Skeletal muscle cell (primary cell): Measurements from ENCODE around the gene HPN.

Source experiments
- DNase-seq: peaks from one replicate; pipeline ENCODE4 v3.0.0-alpha.2; 2010; ENCODE audit warnings: low read depth
- H3K4me3 ChIP-seq: 2 replicates; pipeline ENCODE4 v1.5.1; 2011; ENCODE audit warnings: low read depth, mild to moderate bottlenecking, control low read depth, low read length, moderate library complexity

HPN gene

GRCh38 chr19:35075202-35076025 lies 33.9 kb downstream of the HPN start:
- H3K4me3 ChIP-seq, result no peak overlapping the region
- no peak for DNase-seq

GRCh38 chr19:35076026-35076370 lies 34.5 kb downstream of the HPN start:
- DNase-seq, result no peak
- no peak overlapping the region for H3K4me3 ChIP-seq

DNA sequence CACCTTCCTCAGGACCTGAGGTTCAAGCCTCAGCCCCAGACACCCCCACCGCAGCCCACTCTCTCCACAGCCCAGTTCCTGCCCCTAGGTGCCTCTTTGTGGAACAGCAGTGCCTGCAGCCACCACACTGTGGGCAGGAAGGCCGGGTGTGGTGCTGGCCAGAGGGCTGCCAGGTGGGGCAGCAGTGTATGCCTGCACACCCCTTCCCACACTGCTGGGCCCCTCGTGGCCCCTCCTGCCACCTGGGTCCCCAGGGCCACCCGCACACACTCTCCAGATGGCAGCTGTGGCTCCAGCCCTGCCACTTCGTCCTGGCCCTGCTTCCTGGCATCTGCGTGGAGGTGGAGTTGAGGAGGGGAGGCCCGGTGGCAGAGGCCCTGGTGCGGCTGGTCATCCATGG lies 35.1 kb downstream of the HPN start:
- no peak overlapping the region for H3K4me3 ChIP-seq
- DNase-seq, result no peak

GRCh38 chr19:35077411-35078223 lies 36.1 kb downstream of the HPN start:
- no peak for DNase-seq
- no peak overlapping the region for H3K4me3 ChIP-seq

- DNase-seq, result no peak
- H3K4me3 ChIP-seq, result no peak overlapping the region
Observed at GRCh38 chr19:35079826-35080225, 38.3 kb downstream of the HPN start.

GRCh38 chr19:35080613-35081170 lies 39.2 kb downstream of the HPN start:
- H3K4me3 ChIP-seq, result no peak overlapping the region
- DNase-seq, result no peak

DNA sequence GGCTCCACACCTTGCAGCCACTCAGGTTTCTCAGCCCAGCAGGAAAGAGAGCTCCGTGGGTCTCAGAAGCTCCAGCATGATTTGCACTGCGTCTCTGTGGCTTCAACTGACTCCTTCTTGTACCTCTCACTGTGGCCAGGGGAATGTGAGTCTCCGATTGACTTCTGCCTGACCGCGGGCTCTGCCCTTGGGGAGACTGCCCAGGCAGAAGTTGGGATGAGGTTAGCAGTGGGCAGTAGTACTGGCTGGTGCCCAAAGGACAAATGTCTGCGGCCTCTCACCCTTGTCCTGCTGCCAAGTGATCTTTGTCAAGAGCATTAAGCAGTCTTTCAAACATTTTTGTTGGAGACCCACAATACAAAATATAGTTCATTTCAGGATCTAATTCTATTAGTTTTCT lies 39.7 kb downstream of the HPN start:
- no peak for DNase-seq

GRCh38 chr19:35083691-35084508 lies 42.4 kb downstream of the HPN start:
- no peak overlapping the region for H3K4me3 ChIP-seq
- DNase-seq, result no peak

More for the DNA sequence above, 39.7 kb downstream of the HPN start:
- H3K4me3 ChIP-seq, result no peak overlapping the region

DNA sequence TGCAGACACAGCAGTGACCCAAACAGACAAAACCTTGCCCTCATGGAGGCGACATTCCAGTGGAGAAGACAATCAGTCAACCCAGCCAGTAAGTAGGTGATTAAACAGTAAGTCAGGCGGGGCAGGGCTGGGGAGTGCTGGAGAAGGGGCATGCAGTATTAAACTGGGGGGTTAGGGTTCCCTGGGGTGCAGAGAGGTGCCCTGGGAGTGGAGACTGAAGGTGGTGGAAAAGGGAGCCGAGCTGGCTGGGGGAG lies 42.9 kb downstream of the HPN start:
- DNase-seq, result no peak
- H3K4me3 ChIP-seq, result no peak overlapping the region

DNA sequence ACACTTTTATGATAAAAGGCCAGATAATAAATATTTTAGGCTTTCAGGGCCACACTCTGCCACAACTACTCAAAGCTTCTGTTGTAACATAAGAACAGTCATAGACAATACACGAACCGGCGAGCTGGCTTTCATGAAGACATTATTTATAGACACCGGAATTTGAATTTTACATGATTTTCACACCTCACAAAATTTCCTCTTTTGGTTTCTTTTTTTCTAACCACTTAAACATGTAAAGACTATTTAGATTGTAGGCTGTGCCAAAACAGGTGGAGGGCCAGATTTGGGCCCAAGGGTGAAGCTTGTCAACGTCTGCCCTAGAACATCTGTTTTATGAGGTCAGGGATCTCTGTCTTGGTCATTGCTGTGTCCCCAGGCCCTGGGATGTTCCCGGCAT lies 44.4 kb downstream of the HPN start:
- no peak for DNase-seq

GRCh38 chr19:35086455-35086854 lies 44.9 kb downstream of the HPN start:
- H3K4me3 ChIP-seq, result no peak overlapping the region
- no peak for DNase-seq

More for the DNA sequence above, 44.4 kb downstream of the HPN start:
- H3K4me3 ChIP-seq, result no peak overlapping the region

GRCh38 chr19:35087393-35087792 lies 45.9 kb downstream of the HPN start:
- no peak overlapping the region for H3K4me3 ChIP-seq
- DNase-seq, result no peak

DNA sequence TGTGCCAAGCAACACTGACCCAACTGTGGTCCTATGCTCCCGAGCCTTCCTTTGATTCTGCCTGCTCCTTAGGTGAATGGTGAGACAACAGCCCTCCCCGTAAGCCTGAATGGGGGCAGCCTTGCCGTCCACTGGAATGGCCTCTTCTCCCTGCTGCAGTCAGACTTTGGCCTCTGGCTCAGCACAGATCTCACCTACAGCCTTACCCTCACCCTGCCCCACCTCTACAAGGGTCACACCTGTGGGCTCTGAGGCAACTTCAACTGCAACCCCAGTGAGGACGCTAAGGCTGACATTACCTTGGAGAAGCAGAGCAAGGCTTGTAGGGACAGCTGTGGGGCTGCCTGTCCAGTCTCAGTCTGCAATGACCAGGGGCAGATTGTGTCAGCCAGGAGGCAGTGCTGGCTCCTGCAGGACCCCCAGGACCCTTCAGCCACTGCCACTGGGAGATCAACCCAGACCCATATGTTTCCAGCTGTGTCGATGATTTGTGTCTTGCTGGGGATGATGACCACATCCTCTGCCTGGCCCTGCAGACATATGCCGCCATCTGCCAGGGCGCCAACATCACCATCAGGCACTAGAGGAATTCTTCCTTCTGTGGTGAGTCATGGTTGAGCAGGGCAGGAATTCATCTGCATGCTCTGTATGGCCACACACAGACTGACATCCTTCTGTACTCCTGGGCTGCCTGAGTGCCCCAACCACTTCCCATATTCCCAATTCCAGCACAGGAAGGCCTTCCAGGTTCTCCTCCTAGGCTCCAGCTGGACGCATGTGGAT lies 46.8 kb downstream of the HPN start:
- no peak overlapping the region for H3K4me3 ChIP-seq
- peak; percentile 59 for DNase-seq

DNA sequence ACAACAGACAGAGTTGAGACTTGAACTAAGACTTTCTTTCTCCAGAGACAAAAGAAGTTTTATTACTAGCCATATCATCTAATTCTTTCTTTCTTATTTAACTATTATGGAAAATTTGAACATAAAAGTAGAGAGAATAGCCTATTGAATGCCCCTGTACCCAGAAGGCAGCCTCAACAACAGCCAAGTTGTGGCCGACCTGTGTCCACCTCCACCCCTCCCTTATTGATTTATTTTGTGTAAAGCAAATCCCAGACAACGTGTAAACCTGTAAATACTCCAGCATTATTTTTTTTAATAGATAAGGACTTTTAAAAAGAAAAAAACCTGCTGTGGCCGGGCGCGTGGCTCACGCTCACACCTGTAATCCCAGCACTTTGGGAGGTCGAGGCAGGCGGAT lies 48.0 kb downstream of the HPN start:
- no peak for DNase-seq
- no peak overlapping the region for H3K4me3 ChIP-seq

GRCh38 chr19:35090160-35090505 lies 48.6 kb downstream of the HPN start:
- DNase-seq, result no peak
- H3K4me3 ChIP-seq, result no peak overlapping the region

DNA sequence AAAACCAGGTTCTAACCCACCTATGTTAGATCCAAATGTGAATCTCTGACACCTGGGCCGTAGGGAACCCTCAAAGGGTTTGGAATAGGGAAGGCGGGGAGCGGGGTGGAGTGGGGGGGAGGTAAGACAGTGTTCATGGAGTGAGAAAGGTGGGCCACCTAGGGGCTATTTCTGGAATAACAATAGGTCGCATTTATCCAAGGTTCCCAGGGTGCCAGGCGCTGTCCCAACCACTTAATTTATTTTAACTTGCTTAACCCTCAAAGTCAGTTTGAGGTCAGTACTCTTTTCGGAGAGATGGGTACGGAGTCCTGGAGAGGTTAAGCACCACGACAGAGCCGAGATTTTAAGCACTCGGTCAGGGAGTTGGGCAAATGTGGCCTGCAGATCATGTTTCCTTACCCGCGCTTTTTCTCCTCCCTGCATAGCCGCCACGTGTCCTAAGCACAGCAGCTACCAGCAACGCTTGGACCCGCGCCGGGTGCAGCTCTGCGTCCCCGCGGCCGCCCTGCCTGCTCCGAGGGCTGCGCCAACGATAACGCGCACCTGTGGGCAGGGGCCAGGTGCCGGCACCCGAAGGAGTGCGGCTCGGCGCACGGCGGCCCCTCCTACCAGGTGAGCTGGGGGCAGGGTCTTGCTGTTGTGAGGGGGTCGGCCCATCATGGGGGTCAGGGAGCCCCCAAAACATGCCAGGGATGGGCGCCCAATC lies 49.1 kb downstream of the HPN start:
- no peak for DNase-seq
- peak overlapping the region; percentile 22 for H3K4me3 ChIP-seq

GRCh38 chr19:35093430-35093829 lies 51.9 kb downstream of the HPN start:
- no peak overlapping the region for H3K4me3 ChIP-seq
- no peak for DNase-seq

- DNase-seq, result no peak
Observed at GRCh38 chr19:35093941-35094647, 52.6 kb downstream of the HPN start.

More at GRCh38 chr19:35093941-35094647, 52.6 kb downstream of the HPN start:
- H3K4me3 ChIP-seq, result no peak overlapping the region
